K562 (cell line): ENCODE results near the gene PCID2. TPM values are rescaled to one million over a fixed set of nuclear protein-coding genes. Genes with fewer than 3 reads are reported as not detected.

Source experiments
- ATAC-seq: fragments of 200-7000 bp; cut with Tn5 transposase; 3 replicates; pipeline ENCODE4 v1.9.1; 2020; ENCODE audit warnings: moderate library complexity
- BruUV-seq: library from RNA; stranded (reverse); fragments of 400-500 nt; replicated peaks from 2 replicates; lab custom pipeline; 2021; lab: Mats Ljungman, UMichigan
- CTCF ChIA-PET: fragments of 300-600 bp; formaldehyde crosslinking; extraction: SDS; loops from one replicate; lab custom pipeline; 2021; ENCODE audit warnings: low intra/inter-chr PET ratio; lab: Yijun Ruan, JAX
- POLR2A ChIA-PET: fragments of 300-600, 350-650 bp; sonication (Branson Sonifier 250); formaldehyde crosslinking; extraction: SDS; loops from one replicate; lab custom pipeline; 2021; ENCODE audit warnings: antibody characterized with exemption, inconsistent platforms; lab: Yijun Ruan, JAX
- DNase-seq, 4 experiments: peaks; one replicate each; pipeline versions ENCODE4 v3.0.0 to v3.0.0-alpha.2; 2011 to 2018; ENCODE audit warnings: low spot score in 3 of 4, mixed read lengths in 3 of 4; ENCODE audit errors: extremely low read depth in 1 of 4
- FAIRE-seq: peaks from 2 replicates; lab custom pipeline; 2011; peaks lifted over from hg19 to GRCh38; lab: Jason Lieb, UNC
- H2AFZ ChIP-seq: 2 replicates; pipeline ENCODE4 v1.6.0; 2011; ENCODE audit warnings: low read depth, low read length, control low read depth, inconsistent platforms
- H3K27ac ChIP-seq: fragments of 200-600 bp; 3 replicates; pipeline ENCODE4 v1.8.0; 2011; ENCODE audit warnings: low read depth, mild to moderate bottlenecking, control low read depth, inconsistent platforms, low read length, moderate library complexity, mixed read lengths; ENCODE audit errors: extremely low read depth
- H3K27me3 ChIP-seq, 2 experiments: fragments of 300-600 bp in 1 of 2; 2 replicates in 1 of 2; 3 replicates in 1 of 2; pipeline versions ENCODE4 v1.6.0 to v1.8.0; 2011; ENCODE audit warnings: inconsistent platforms in 2 of 2, low read length in 2 of 2, mild to moderate bottlenecking in 1 of 2, mixed read lengths in 1 of 2, moderate library complexity in 1 of 2; ENCODE audit not compliant: control insufficient read depth in 2 of 2, insufficient read depth in 2 of 2
- H3K36me3 ChIP-seq: fragments of 300-600 bp; 3 replicates; pipeline ENCODE4 v1.8.0; 2011; ENCODE audit warnings: mild to moderate bottlenecking, low read length, inconsistent platforms; ENCODE audit not compliant: control insufficient read depth, insufficient read depth
- H3K4me1 ChIP-seq, 2 experiments: fragments of 200-600 bp in 1 of 2; replicated peaks in 1 of 2; 2 replicates in 1 of 2; 3 replicates in 1 of 2; pipeline versions ENCODE4 v1.5.1 to v1.8.0; 2011; ENCODE audit warnings: inconsistent platforms in 2 of 2, low read length in 2 of 2, mild to moderate bottlenecking in 1 of 2, mixed read lengths in 1 of 2, moderate library complexity in 1 of 2; ENCODE audit not compliant: control insufficient read depth in 2 of 2, insufficient read depth in 2 of 2
- H3K4me2 ChIP-seq: 2 replicates; pipeline ENCODE4 v1.6.1; 2011; ENCODE audit warnings: low read length, control low read depth, inconsistent platforms, mixed read lengths; ENCODE audit not compliant: insufficient read depth
- H3K4me3 ChIP-seq: fragments of 200-600 bp; sonication (generic), shearing (Covaris generic); 2 replicates; pipeline ENCODE4 v1.5.1; 2016; ENCODE audit warnings: control low read depth, inconsistent platforms
- H3K79me2 ChIP-seq: fragments of 200-600 bp; 3 replicates; pipeline ENCODE4 v1.8.0; 2011; ENCODE audit warnings: low read length, inconsistent platforms; ENCODE audit not compliant: control insufficient read depth, insufficient read depth
- H3K9ac ChIP-seq, 2 experiments: 2 replicates each; pipeline versions ENCODE4 v1.6.0 to v1.6.1; 2011; ENCODE audit warnings: low read depth in 2 of 2, low read length in 2 of 2, control low read depth in 1 of 2, inconsistent platforms in 1 of 2, mild to moderate bottlenecking in 1 of 2, mixed read lengths in 1 of 2; ENCODE audit not compliant: insufficient read depth in 1 of 2
- H3K9me1 ChIP-seq: one replicate; pipeline ENCODE4 v1.6.0; 2011; ENCODE audit warnings: inconsistent platforms, mild to moderate bottlenecking, low read length, moderate library complexity; ENCODE audit not compliant: control insufficient read depth, insufficient read depth
- H3K9me3 ChIP-seq: replicated peaks from 2 replicates; pipeline ENCODE4 v1.5.1; 2011; ENCODE audit warnings: low read depth, low read length, inconsistent platforms; ENCODE audit not compliant: control insufficient read depth, insufficient read depth
- H4K20me1 ChIP-seq: replicated peaks from 2 replicates; pipeline ENCODE4 v1.6.1; 2011; ENCODE audit warnings: low read length, inconsistent platforms, mixed read lengths; ENCODE audit not compliant: control insufficient read depth, insufficient read depth
- CEBPB ChIP-seq: fragments of 450-650 bp; IDR thresholded peaks from 2 replicates; pipeline ENCODE4 v1.6.1; 2016; ENCODE audit warnings: missing genetic modification characterization, missing compliant biosample characterization
- CEBPG ChIP-seq, 3 experiments: fragments of 200-800 bp in 1 of 3; sonication (Bioruptor generic) in 1 of 3; sonication (generic) in 1 of 3; formaldehyde crosslinking in 1 of 3; IDR thresholded peaks in 2 of 3; conservative IDR thresholded peaks in 1 of 3; 2 replicates each; pipeline versions ENCODE4 v1.6.1 to v1.8.0; 2016 to 2022; ENCODE audit warnings: missing compliant biosample characterization in 2 of 3, missing genetic modification characterization in 2 of 3, mild to moderate bottlenecking in 1 of 3, missing genetic modification reagents in 1 of 3
- HMGN3 ChIP-seq: IDR thresholded peaks from 2 replicates; pipeline ENCODE4 v1.6.1; 2011; ENCODE audit warnings: borderline replicate concordance, low read depth, mild to moderate bottlenecking, mixed read lengths, low read length; ENCODE audit not compliant: insufficient read length; ENCODE audit errors: extremely low read depth
- WGBS: fragments of 100-300 bp; shearing (Covaris generic); methylation state at CpG from one replicate; pipeline ENCODE4 v1.1.6; 2016; ENCODE audit warnings: low coverage, mixed read lengths; ENCODE audit not compliant: insufficient coverage; ENCODE audit errors: missing lambda C conversion rate; 5-methylcytosine and 5-hydroxymethylcytosine counted together
- in situ Hi-C: fragments of 300-500 bp; cut with MboI; formaldehyde crosslinking; loops from 4 replicates; pipeline ENCODE4 v1.15.0; 2018; ENCODE audit warnings: inconsistent platforms, mixed read lengths
- intact Hi-C: fragments of 100-400 bp; cut with micrococcal nuclease; formaldehyde crosslinking; loops from 2 replicates; pipeline ENCODE4 v1.14.2; 2022
- polyA plus RNA-seq, 8 experiments: library from polyadenylated mRNA; depleted of rRNA in 4 of 8; stranded (reverse) in 5 of 8; unstranded in 3 of 8; fragments of >200 nt; fragmentation: Nextera tagmentation in 2 of 8; fragmentation: Illumina TruSeq in 1 of 8; extraction: Ambion mirVana in 2 of 8; extraction: Trizol in 1 of 8; gene quantifications; 2 replicates each; pipeline versions ENCODE4 v1.2.1 to v1.2.3, GENCODE V29; 2011 to 2014; ENCODE audit warnings: inconsistent platforms in 1 of 8, missing spikeins in 1 of 8
- total RNA-seq, 7 experiments: library from RNA; depleted of rRNA in 6 of 7; stranded (reverse); fragments of >200 nt in 6 of 7; fragmentation: Illumina TruSeq in 2 of 7; extraction: Trizol in 2 of 7; gene quantifications; 2 replicates each; pipeline versions ENCODE4 v1.2.1 to v1.2.3, GENCODE V29; 2011 to 2021; ENCODE audit warnings: low replicate concordance in 1 of 7
- TF ChIP-seq, protein P1 (sequence below), 2 experiments: IDR thresholded peaks in 1 of 2; conservative IDR thresholded peaks in 1 of 2; 2 replicates each; pipeline ENCODE4 v1.6.1; 2016; ENCODE audit warnings: low read depth in 2 of 2, mild to moderate bottlenecking in 1 of 2, missing compliant biosample characterization in 1 of 2, missing genetic modification characterization in 1 of 2, moderate library complexity in 1 of 2

PCID2 gene
- total and polyA plus RNA-seq, 9 of the 15 experiments (the other 6 are each of a cell fraction or from before 2014, with no cell fraction given): 39.6 to 117 (median 59.6) TPM

- no peaks in the 10 kb centered on the region for H3K9me1 ChIP-seq
- in situ Hi-C loops (no loop called here), intact Hi-C loops (no loop called here)
- H3K27me3 ChIP-seq: no peaks in the 10 kb centered on the region
- POLR2A ChIA-PET: no interaction called here
- no peak for DNase-seq
- H3K4me2 ChIP-seq: no peak overlapping the region
- BruUV-seq: no TSS peak
- no peak overlapping the region for H2AFZ ChIP-seq
- no peak for TF ChIP-seq HMGN3
- TF ChIP-seq, all 486 proteins: peak for 0
- no peak overlapping the region for H3K27ac ChIP-seq
- no peak overlapping the region for H3K9ac ChIP-seq
- H4K20me1 ChIP-seq: no peaks in the 10 kb centered on the region
- 90% methylated on average over 6 of the region's 6 CpGs for WGBS
- CTCF ChIA-PET: no interaction called here
- no peaks in the 10 kb centered on the region for H3K4me1 ChIP-seq
- no peaks in the 10 kb centered on the region for H3K9me3 ChIP-seq
- ATAC-seq (no peak), FAIRE-seq (no peak)
- H3K79me2 ChIP-seq: peaks cover 9% of the 10 kb centered on the region
- peaks cover 93% of the 10 kb centered on the region for H3K36me3 ChIP-seq
- H3K4me3 ChIP-seq: no peak overlapping the region
Measured at GRCh38 chr13:113195360-113195759, 13.1 kb downstream of the PCID2 start.

DNA sequence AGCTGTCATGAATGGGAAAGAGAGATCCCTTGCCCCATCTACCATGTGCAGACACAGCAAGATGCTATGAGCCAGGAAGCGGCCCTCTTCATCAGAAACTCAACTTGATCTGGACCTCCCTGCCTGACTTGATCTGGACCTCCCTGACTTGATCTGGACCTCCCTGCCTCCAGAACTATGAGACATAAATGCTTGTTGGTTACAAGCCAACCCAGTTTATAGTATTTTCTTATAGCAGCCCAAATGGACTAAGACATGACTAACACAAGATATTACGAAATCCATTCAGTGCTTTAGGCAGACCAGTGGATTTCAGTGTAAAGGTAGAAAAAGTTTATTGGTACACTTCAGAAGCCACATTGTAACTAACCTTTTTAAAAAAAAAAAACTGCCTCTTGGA is 15.6 kb downstream of the PCID2 start:
- BruUV-seq: no TSS peak
- POLR2A ChIA-PET: interaction anchor here (1.0 kb wide), 2 partner anchors 11 to 14 kb away, joined by 3 to 6 read pairs; no protein-coding TSS in a partner anchor
- Histone ChIP-seq H4K20me1 (no peaks in the 10 kb centered on the region), H3K9ac (no peak overlapping the region), H2AFZ (no peak overlapping the region), H3K36me3 (peaks cover 89% of the 10 kb centered on the region), H3K9me3 (no peaks in the 10 kb centered on the region), H3K4me3 (no peak overlapping the region), H3K4me1 (no peaks in the 10 kb centered on the region), H3K27me3 (no peaks in the 10 kb centered on the region), H3K27ac (no peak overlapping the region), H3K79me2 (peaks cover 3% of the 10 kb centered on the region; the same call in 1 of the 3 replicates), H3K4me2 (no peak overlapping the region), H3K9me1 (no peaks in the 10 kb centered on the region)
- in situ Hi-C loops (no loop called here), intact Hi-C loops (no loop called here)
- FAIRE-seq (no peak), DNase-seq (no peak), ATAC-seq (no peak)
- TF ChIP-seq CEBPG (CRISPR knock-in tag; IDR thresholded peaks at IDR 0.05): no peak
- TF ChIP-seq CEBPG (tag; conservative IDR thresholded peaks at IDR 0.05 in 1 of 2, IDR thresholded peaks at IDR 0.05 in 1 of 2): peak; percentile 39 to 53; a peak in 2 of 4 replicates
- TF ChIP-seq, protein P1, sequence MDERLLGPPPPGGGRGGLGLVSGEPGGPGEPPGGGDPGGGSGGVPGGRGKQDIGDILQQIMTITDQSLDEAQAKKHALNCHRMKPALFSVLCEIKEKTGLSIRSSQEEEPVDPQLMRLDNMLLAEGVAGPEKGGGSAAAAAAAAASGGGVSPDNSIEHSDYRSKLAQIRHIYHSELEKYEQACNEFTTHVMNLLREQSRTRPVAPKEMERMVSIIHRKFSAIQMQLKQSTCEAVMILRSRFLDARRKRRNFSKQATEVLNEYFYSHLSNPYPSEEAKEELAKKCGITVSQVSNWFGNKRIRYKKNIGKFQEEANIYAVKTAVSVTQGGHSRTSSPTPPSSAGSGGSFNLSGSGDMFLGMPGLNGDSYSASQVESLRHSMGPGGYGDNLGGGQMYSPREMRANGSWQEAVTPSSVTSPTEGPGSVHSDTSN (CRISPR knock-in tag; IDR thresholded peaks at IDR 0.05; ENCODE audit: low read depth): no peak
- TF ChIP-seq, protein P1 (tag; conservative IDR thresholded peaks at IDR 0.05; ENCODE audit: low read depth): no peak
- TF ChIP-seq CEBPB (tag): peak; percentile 55
- 92% methylated on average over 2 of the region's 2 CpGs for WGBS
- CTCF ChIA-PET: no interaction called here
